Brain microvascular endothelial cell (primary cell): ENCODE measurements around the gene TMEM187.

Experiments used
- DNase-seq: peaks from one replicate; pipeline ENCODE4 v3.0.0-alpha.2; 2020
- H3K27ac ChIP-seq: fragments of 250-450 bp; sonication (Bioruptor Pico); 2 replicates; pipeline ENCODE4 v1.5.1; 2020; ENCODE audit warnings: mild to moderate bottlenecking, moderate library complexity
- H3K27me3 ChIP-seq: fragments of 250-450 bp; sonication (Bioruptor Pico); replicated peaks from 2 replicates; pipeline ENCODE4 v1.5.1; 2020; ENCODE audit warnings: mild to moderate bottlenecking
- H3K36me3 ChIP-seq: fragments of 250-450 bp; sonication (Bioruptor Pico); replicated peaks from 2 replicates; pipeline ENCODE4 v1.5.1; 2020; ENCODE audit warnings: mild to moderate bottlenecking
- H3K4me3 ChIP-seq: 2 replicates; pipeline ENCODE4 v1.5.1; 2011; ENCODE audit warnings: low read depth, mild to moderate bottlenecking, control low read depth, low read length, moderate library complexity
- CTCF ChIP-seq: IDR thresholded peaks from 2 replicates; pipeline ENCODE4 v1.5.1; 2011; ENCODE audit warnings: low read depth, mild to moderate bottlenecking, moderate library complexity, low read length, control low read depth, inconsistent platforms; ENCODE audit errors: missing control alignments
- in situ Hi-C: cut with HindIII; loops from 2 replicates; pipeline ENCODE4 v1.10.0; 2017; ENCODE audit warnings: low sequenced_read_pairs, low pct_ligation_motif_present

TMEM187 gene

GRCh38 chrX:153933748-153934147 is 38.8 kb upstream of the TMEM187 start:
- Histone ChIP-seq H3K27ac (no peak overlapping the region), H3K27me3 (no peaks in the 10 kb centered on the region), H3K36me3 (peaks cover 10% of the 10 kb centered on the region), H3K4me3 (peak overlapping the region; percentile 73)
- in situ Hi-C loops = no loop called here
- no peak for TF ChIP-seq CTCF
- peak; percentile 38 for DNase-seq

- peak overlapping the region; percentile 73 for H3K4me3 ChIP-seq
- peaks cover 10% of the 10 kb centered on the region for H3K36me3 ChIP-seq
- no peak for DNase-seq
- TF ChIP-seq CTCF = no peak
- H3K27me3 ChIP-seq = no peaks in the 10 kb centered on the region
- H3K27ac ChIP-seq = peak overlapping the region; percentile 47
- in situ Hi-C loops = no loop called here
Measured at GRCh38 chrX:153934148-153934761, 38.3 kb upstream of the TMEM187 start.

- peaks cover 10% of the 10 kb centered on the region for H3K36me3 ChIP-seq
- peak within 1 kb of the TSS; percentile 47 for H3K27ac ChIP-seq
- no peaks in the 10 kb centered on the region for H3K27me3 ChIP-seq
- TF ChIP-seq CTCF = no peak
- in situ Hi-C loops = no loop called here
- peak within 1 kb of the TSS; percentile 73 for H3K4me3 ChIP-seq
- DNase-seq = no peak
Measured at GRCh38 chrX:153934762-153935325, 37.7 kb upstream of the TMEM187 start, which contains the start of gene NAA10. Gene NAA10, minus strand, starts transcription at chrX:153935037. Its CDS starts 133 bp downstream, at chrX:153934904.

GRCh38 chrX:153935326-153935851 is 37.2 kb upstream of the TMEM187 start:
- no peak for DNase-seq
- H3K4me3 ChIP-seq = peak overlapping the region; percentile 40
- peaks cover 10% of the 10 kb centered on the region for H3K36me3 ChIP-seq
- no peaks in the 10 kb centered on the region for H3K27me3 ChIP-seq
- in situ Hi-C loops = no loop called here
- H3K27ac ChIP-seq = no peak overlapping the region
- no peak for TF ChIP-seq CTCF

- no peak for TF ChIP-seq CTCF
- in situ Hi-C loops = no loop called here
- DNase-seq = no peak
- Histone ChIP-seq H3K27ac (no peak overlapping the region), H3K27me3 (no peaks in the 10 kb centered on the region), H3K36me3 (peaks cover 3% of the 10 kb centered on the region), H3K4me3 (no peak overlapping the region)
Measured at GRCh38 chrX:153937056-153937455, 35.5 kb upstream of the TMEM187 start.
